OCI-LY3 (cell line): ENCODE measurements around the gene XPNPEP3.

Source experiments
- H2AFZ ChIP-seq: fragments of 200-600, 300-600 bp; shearing (Covaris generic); 2 replicates; pipeline ENCODE4 v1.6.0; 2014; ENCODE audit warnings: antibody characterized with exemption, low read depth, low read length
- H3K27ac ChIP-seq: fragments of 200-600, 300-600 bp; sonication (generic); 2 replicates; pipeline ENCODE4 v1.5.1; 2014; ENCODE audit warnings: mild to moderate bottlenecking, low read length, moderate library complexity, mixed read lengths
- H3K27me3 ChIP-seq: fragments of 200-600, 300-600 bp; sonication (generic); 2 replicates; pipeline ENCODE4 v1.6.1; 2014; ENCODE audit warnings: low read depth, low read length, mixed read lengths
- H3K36me3 ChIP-seq: fragments of 200-600, 300-600 bp; sonication (generic); replicated peaks from 2 replicates; pipeline ENCODE3; 2014; ENCODE audit warnings: low read depth, low read length, mixed read lengths
- H3K4me1 ChIP-seq: fragments of 300-600, 200-600 bp; sonication (generic); 2 replicates; pipeline ENCODE4 v1.6.1; 2014; ENCODE audit warnings: low read length, mixed read lengths
- H3K4me2 ChIP-seq: fragments of 200-600, 300-600 bp; sonication (generic); 2 replicates; pipeline ENCODE4 v1.6.1; 2014; ENCODE audit warnings: low read length, mixed read lengths
- H3K4me3 ChIP-seq: fragments of 300-600, 200-600 bp; sonication (generic); 2 replicates; pipeline ENCODE4 v1.5.1; 2014; ENCODE audit warnings: antibody characterized with exemption, mild to moderate bottlenecking, low read length, moderate library complexity
- H3K79me2 ChIP-seq: fragments of 300-600, 200-600 bp; shearing (Covaris generic); 2 replicates; pipeline ENCODE4 v1.6.1; 2014; ENCODE audit warnings: mild to moderate bottlenecking, low read length, mixed read lengths
- H3K9ac ChIP-seq: fragments of 300-600, 200-600 bp; shearing (Covaris generic); 2 replicates; pipeline ENCODE4 v1.6.0; 2014; ENCODE audit warnings: mild to moderate bottlenecking, low read length, moderate library complexity
- H3K9me3 ChIP-seq: fragments of 200-600, 300-600 bp; shearing (Covaris generic); 2 replicates; pipeline ENCODE4 v1.6.1; 2014; ENCODE audit warnings: low read length, mixed read lengths; ENCODE audit not compliant: insufficient read depth
- H4K20me1 ChIP-seq: fragments of 200-600, 300-600 bp; sonication (generic); 2 replicates; pipeline ENCODE4 v1.6.1; 2016; ENCODE audit warnings: low read length, mixed read lengths; ENCODE audit not compliant: insufficient read depth
- CTCF ChIP-seq: fragments of 200-600, 300-600 bp; sonication (generic); IDR thresholded peaks from 2 replicates; pipeline ENCODE4 v1.5.1; 2014; ENCODE audit warnings: antibody characterized with exemption, low read length, low read depth
- EZH2phosphoT487 ChIP-seq: fragments of 200-600 bp; shearing (Covaris generic); IDR thresholded peaks from 2 replicates; pipeline ENCODE4 v1.6.1; 2018; ENCODE audit warnings: antibody characterized with exemption, mixed run types, low read depth

XPNPEP3 gene

GRCh38 chr22:40817737-40818136 lies 39.2 kb upstream of the XPNPEP3 start:
- Histone ChIP-seq H3K36me3 (peaks cover 20% of the 10 kb centered on the region), H4K20me1 (peaks cover 4% of the 10 kb centered on the region), H3K79me2 (peaks cover 62% of the 10 kb centered on the region), H2AFZ (peak overlapping the region; percentile 19; the same call in 1 of the 2 replicates), H3K4me3 (peak overlapping the region; percentile 99), H3K4me1 (peaks cover 24% of the 10 kb centered on the region), H3K27ac (peak overlapping the region; percentile 91), H3K4me2 (peak overlapping the region; percentile 92), H3K9me3 (no peaks in the 10 kb centered on the region), H3K27me3 (no peaks in the 10 kb centered on the region), H3K9ac (peak overlapping the region; percentile 97)
- TF ChIP-seq EZH2phosphoT487: no peak

GRCh38 chr22:40818192-40818746 lies 38.7 kb upstream of the XPNPEP3 start:
- H2AFZ ChIP-seq: peak overlapping the region; percentile 88; the same call in 1 of the 2 replicates
- H3K27ac ChIP-seq: peak overlapping the region; percentile 91
- peaks cover 57% of the 10 kb centered on the region for H3K79me2 ChIP-seq
- peak overlapping the region; percentile 97 for H3K9ac ChIP-seq
- H3K9me3 ChIP-seq: no peaks in the 10 kb centered on the region
- H3K4me2 ChIP-seq: peak overlapping the region; percentile 92
- TF ChIP-seq CTCF (no peak), EZH2phosphoT487 (no peak)
- peaks cover 4% of the 10 kb centered on the region for H4K20me1 ChIP-seq
- peaks cover 20% of the 10 kb centered on the region for H3K36me3 ChIP-seq
- peaks cover 29% of the 10 kb centered on the region for H3K4me1 ChIP-seq
- H3K27me3 ChIP-seq: no peaks in the 10 kb centered on the region
- peak overlapping the region; percentile 99 for H3K4me3 ChIP-seq

GRCh38 chr22:40818747-40819598 lies 38.0 kb upstream of the XPNPEP3 start, which contains the start of gene SLC25A17:
TSS of gene SLC25A17 (minus strand) at chr22:40819346. CDS start at chr22:40819248, 98 bp downstream.
- Histone ChIP-seq H2AFZ (peak within 1 kb of the TSS; percentile 91), H3K27ac (peak within 1 kb of the TSS; percentile 91), H3K79me2 (peaks cover 50% of the 10 kb centered on the region), H3K4me1 (peaks cover 36% of the 10 kb centered on the region), H4K20me1 (peaks cover 2% of the 10 kb centered on the region), H3K9ac (peak within 1 kb of the TSS; percentile 97), H3K4me2 (peak within 1 kb of the TSS; percentile 92), H3K9me3 (no peaks in the 10 kb centered on the region), H3K4me3 (peak within 1 kb of the TSS; percentile 99), H3K36me3 (peaks cover 20% of the 10 kb centered on the region), H3K27me3 (no peaks in the 10 kb centered on the region)
- TF ChIP-seq CTCF (peak; percentile 45), EZH2phosphoT487 (no peak)

GRCh38 chr22:40819599-40820140 lies 37.3 kb upstream of the XPNPEP3 start:
- H3K9ac ChIP-seq: peak overlapping the region; percentile 74
- peaks cover 36% of the 10 kb centered on the region for H3K4me1 ChIP-seq
- H4K20me1 ChIP-seq: no peaks in the 10 kb centered on the region
- H3K27ac ChIP-seq: peak overlapping the region; percentile 33
- peak overlapping the region; percentile 89 for H3K4me2 ChIP-seq
- no peak for TF ChIP-seq EZH2phosphoT487
- TF ChIP-seq CTCF: no peak
- peaks cover 44% of the 10 kb centered on the region for H3K79me2 ChIP-seq
- no peaks in the 10 kb centered on the region for H3K27me3 ChIP-seq
- H2AFZ ChIP-seq: peak overlapping the region; percentile 91
- no peaks in the 10 kb centered on the region for H3K9me3 ChIP-seq
- peak overlapping the region; percentile 99 for H3K4me3 ChIP-seq
- peaks cover 18% of the 10 kb centered on the region for H3K36me3 ChIP-seq
